Measurements from ENCODE around the gene PBXIP1.
A peak's percentile ranks its signal among the peaks of the same experiment; 100 is the strongest.
"Not testable (repeated sequence)": the region's sequence is repeated elsewhere in the genome, so short reads cannot be mapped to it uniquely, and the experiment has no call there.

Gene PBXIP1

DNA sequence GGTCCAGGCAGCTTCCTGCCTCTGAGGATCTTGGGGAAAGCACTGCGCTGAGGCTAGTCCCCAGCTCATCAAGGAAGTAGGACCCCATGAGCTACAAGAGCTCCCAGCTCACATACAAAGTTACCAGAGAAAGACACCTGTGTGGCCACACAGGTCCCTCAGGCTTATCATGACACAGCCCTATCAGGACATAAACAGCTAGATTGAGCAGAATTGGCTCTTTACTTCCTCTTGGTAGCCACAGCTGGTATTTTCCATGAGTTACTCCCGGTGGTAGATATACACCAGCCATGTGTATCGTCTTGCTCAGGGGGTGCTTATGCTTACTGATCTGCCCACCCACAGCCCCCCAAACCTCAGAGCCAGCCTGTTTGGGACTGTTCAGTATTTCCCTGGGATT is 38.7 kb upstream of the PBXIP1 start:
- DNase-seq (ENCODE audit: low read depth), result no peak

GRCh38 chr1:154994269-154994587 is 38.3 kb upstream of the PBXIP1 start:
- DNase-seq (ENCODE audit: low read depth), result no peak

DNA sequence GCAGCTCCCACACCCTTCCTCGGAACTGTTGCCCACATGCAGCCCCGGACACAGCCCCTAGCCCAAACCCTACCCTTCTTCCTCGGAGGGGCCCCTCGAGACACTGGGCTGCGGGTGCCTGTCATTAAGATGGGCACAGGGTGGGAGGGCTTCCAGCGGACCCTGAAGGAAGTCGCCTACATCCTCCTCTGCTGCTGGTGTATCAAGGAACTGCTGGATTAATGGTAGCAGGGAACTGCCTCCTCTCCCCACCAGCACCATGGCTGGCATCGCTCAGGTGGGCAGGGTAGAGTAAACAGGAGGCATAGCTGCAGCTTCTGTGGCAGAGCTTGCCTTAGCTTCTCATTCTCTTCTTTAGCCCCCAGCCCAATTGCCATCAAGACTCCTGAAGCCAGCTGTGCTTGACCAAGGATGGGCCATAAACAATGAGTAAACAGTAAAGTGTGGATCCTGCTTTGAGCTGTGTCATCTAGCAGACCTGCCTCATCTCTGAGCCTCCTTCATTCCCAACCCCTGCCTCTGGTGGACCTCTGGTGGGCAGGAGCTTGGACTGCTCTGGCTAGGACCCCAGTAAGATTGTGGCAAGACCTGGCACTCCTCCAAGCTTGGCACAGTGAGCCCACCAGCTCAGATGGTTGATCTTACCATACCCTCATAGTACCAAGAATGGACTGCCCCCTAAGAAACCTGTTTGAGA is 37.8 kb upstream of the PBXIP1 start, which contains the start of gene LENEP:
TSS of gene LENEP (plus strand) at position 15 of the 697 bp plus-strand sequence. CDS start at position 37, 22 bp downstream.
- no peak for DNase-seq (ENCODE audit: low read depth)

DNA sequence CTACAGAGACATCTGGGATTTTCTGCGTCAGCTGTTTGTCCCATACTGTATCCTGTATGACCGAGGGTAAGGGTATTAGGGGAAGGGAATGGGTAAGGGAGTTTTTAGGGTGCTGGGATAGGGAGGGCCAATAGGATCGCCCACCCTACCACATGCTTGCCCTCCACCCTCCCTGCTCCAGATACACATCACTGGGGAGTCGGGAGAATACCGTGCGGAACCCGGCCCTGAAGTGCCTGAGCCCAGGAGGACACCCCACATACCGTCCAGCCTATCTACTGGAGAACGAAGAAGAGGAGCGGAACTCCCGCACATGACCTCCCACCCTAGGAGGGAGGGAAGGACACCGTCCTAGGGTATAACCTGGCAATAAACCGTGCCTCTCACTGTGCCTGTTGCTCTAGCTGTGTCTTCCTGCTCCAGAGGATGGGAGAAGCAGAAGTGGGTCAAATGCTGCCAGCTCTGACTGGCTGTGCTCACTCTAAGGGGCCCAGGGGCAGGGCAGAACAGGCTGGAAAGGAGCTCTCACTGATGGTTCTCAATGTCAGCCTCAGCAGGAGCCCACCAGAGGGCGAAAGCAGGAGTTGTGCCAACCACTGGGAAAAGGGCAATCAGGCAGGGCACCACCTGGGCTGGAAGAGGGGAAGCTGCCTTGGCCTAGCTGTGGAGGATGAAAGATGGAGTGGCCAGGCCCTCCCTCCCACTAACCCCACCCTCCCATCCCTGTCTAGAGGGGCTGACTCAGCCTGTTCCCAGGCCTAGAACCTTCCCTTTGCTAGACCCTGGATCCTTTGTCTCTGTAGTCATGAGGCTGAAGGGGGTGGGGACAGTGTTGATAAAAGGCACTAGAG is 37.0 kb upstream of the PBXIP1 start:
- DNase-seq (ENCODE audit: low read depth), result no peak

DNA sequence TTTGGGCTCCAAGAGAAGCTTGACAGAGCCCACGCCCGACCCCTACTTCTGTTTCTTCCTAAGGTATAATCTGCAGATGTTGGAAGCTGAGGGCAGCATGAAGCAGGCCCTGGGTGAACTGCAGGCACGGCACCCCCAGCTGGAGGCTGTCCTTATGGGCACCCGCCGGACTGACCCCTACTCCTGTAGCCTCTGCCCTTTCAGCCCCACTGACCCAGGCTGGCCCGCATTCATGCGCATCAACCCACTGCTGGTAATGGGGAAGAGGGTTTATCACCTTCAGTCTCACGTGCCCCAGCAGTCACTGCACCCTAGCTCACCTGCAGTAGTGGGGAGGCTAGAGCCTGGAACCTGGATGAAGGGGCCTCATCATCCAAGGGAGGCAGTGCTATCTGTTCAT is 34.4 kb upstream of the PBXIP1 start:
- no peak for DNase-seq (ENCODE audit: low read depth)

DNA sequence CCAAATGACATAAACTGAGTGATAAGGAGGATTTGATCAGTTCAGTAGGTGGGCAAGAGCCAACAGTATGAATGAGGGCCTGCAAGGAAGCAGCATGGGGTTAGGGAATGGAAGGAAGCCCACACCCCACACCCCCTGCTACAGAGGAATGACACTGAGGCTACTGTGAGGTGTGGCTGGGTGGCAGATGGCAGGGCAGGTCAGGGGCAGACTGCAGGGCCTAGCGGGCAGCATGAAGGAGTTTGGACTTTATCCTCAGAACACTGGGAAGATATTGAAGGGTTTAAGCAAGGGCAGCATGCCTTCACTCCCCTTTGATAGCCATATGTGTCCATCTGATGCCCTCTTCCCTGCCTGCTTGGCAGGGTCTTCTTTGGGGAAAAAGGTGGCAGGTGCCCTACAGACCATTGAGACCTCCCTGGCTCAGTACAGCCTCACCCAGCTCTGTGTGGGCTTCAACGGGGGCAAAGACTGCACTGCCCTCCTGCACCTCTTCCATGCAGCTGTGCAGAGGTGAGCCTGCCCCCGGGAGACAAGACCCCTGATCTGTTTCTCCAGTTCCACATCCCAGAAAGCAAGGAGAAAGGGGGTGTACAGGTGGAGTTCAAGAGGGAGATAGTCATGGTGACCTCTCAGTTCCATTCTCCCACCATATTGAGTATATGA is 33.4 kb upstream of the PBXIP1 start:
- no peak for DNase-seq (ENCODE audit: low read depth)

DNA sequence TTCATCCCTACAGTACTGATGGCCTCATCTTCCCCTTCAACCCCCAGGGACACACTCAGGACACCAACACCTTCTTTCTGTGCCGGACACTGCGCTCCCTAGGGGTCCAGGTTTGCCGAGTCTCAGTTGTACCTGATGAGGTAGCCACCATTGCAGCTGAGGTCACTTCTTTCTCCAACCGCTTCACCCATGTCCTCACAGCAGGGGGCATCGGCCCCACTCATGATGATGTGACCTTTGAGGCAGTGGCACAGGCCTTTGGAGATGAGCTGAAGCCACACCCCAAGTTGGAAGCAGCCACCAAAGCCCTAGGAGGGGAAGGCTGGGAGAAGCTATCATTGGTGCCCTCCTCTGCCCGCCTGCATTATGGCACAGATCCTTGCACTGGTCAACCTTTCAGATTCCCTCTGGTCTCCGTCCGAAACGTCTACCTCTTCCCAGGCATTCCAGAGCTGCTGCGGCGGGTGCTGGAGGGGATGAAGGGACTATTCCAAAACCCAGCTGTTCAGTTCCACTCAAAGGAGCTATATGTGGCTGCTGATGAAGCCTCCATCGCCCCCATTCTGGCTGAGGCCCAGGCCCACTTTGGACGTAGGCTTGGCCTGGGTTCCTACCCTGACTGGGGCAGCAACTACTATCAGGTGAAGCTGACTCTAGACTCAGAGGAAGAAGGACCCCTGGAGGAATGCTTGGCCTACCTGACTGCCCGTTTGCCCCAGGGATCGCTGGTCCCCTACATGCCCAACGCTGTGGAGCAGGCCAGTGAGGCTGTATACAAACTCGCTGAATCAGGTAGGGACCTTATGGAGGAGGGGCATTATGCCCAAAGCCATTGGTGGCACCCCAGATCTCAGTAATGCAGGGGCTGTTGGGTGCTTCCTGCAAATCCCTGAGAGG is 32.4 kb upstream of the PBXIP1 start:
- DNase-seq (ENCODE audit: low read depth), result no peak

DNA sequence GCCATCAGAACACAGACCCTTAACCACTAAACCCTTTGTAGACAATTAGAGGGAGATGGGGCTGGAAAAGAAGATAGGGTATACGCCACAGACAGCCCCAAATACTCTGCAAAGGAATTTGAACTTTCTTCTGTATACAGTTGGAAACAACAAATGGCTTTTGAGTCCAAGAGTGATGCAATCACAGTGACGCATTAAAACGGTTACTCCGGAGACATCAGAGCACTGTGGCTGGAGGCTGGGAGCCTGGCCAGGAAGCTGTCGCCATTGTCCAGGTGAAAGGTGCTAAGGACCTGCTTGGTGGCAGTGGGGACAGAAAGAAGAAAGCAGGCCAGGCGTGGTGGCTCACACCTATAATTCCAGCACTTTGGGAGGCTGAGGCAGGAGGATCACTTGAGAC is 31.4 kb upstream of the PBXIP1 start:
- DNase-seq (ENCODE audit: low read depth), result no peak

DNA sequence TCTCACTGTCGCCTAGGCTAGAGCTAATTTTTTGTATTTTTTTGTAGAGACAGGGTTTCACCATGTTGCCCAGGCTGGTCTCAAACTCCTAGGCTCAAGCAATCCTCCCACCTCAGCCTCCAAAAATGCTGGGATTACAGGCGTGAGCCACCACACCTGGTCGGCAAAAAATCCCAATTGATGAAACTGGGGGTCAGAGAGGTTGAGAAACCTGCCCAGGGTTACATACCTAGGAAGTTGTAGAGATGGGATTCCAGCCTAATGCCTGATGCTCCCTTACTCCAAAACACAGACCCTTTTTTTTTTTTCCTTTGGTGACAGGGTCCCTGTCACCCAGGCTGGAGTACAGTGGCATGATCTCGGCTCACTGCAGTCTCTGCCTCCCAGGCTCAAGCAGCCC is 30.8 kb upstream of the PBXIP1 start:
- DNase-seq (ENCODE audit: low read depth), result not testable (repeated sequence)

- no peak for DNase-seq (ENCODE audit: low read depth)
Observed at GRCh38 chr1:154983776-154984466, 28.0 kb upstream of the PBXIP1 start.

DNA sequence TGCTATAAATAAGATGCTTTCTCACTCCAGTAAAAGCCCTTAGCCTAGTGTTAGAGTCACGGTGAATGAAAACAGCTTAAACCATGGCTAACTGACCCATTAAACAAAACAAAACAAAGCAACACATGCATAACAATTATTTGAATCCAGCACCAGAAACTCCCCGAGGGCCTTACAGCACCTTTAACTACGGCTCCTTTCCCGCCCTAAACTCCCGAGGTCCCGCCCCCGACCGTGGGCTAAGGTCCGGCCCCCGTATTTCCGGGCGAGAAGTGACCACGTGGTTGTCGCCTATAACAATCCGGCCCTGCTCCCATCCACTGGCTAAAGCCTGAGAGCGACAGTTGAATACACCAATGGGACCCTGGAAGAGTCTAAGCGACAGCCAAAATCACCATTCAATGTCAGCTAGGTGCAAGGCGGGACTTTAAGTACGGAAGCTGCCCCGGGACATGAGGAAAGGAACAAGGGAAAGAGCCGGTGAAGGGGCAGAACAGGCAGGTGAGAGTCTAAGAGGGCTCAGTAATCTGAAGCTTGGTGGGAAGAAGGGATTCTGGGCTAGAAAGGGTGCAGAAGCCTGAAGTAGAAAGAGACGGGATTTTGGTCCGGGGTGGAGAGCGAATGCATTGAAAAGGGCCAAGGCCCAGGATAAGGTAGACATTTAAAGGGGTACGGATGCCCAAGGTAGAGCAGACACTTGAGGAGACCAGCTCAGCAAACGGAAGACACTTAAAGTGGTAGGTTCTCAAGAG is 27.2 kb upstream of the PBXIP1 start, which contains the start of gene FLAD1:
TSS of gene FLAD1 (plus strand) at position 448 of the 752 bp plus-strand sequence. CDS start 351 bp downstream, outside the sequence.
- DNase-seq (ENCODE audit: low read depth), result peak; percentile 99

DNA sequence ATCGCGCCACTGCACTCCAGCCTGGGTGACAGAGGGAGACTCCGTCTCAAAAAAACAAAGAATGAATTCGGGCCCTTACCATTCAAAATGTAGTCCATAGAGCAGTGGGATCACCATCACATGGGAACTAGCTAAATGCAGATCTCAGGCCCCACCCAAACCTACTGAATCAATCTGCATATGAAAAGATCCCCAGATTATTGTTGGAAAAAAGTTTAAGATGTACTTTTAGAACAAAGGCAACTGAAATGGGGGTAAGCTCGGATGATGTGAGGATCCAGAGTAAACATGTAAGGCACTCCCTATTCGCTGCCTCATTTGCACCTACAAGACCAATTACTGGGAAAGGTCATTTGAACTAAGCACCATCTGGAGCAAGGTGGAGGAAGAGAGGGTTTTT is 26.4 kb upstream of the PBXIP1 start:
- DNase-seq (ENCODE audit: low read depth), result no peak

DNA sequence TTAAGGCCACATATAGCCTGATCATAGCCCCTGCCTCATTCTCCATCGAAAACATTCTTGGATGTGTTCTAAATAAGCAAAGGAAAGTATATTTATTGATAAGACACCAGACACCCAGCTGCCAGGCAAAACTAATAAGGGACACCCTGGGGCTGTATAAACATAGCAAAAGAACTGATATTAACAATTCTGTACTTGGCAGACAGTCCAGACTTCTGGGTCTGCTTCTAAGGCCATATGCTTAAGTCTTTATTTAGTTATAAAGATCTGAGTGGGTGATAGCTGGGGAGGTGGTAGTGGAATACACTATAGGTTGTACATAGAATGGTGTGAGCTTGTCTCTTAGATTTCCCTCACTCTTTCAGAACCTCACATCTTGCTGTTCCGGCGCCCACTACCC is 22.5 kb upstream of the PBXIP1 start:
- no peak for DNase-seq (ENCODE audit: low read depth)

DNA sequence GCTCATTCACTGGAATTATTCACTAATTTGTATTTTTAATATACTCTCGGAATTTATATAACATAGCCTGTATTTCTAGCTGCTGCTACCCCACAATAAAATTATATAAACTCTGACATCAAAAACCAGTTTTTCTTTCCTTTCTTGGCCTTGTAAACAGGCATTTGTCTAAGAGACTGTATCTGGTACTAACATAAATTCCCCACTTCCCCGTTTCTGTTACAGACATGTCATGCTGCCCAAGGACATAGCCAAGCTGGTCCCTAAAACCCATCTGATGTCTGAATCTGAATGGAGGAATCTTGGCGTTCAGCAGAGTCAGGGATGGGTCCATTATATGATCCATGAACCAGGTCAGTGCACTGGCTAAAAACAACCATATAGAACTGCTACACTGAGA is 21.9 kb upstream of the PBXIP1 start:
- not testable (repeated sequence) for DNase-seq (ENCODE audit: low read depth)

GRCh38 chr1:154975409-154976059 is 19.6 kb upstream of the PBXIP1 start:
- DNase-seq (ENCODE audit: low read depth), result no peak

DNA sequence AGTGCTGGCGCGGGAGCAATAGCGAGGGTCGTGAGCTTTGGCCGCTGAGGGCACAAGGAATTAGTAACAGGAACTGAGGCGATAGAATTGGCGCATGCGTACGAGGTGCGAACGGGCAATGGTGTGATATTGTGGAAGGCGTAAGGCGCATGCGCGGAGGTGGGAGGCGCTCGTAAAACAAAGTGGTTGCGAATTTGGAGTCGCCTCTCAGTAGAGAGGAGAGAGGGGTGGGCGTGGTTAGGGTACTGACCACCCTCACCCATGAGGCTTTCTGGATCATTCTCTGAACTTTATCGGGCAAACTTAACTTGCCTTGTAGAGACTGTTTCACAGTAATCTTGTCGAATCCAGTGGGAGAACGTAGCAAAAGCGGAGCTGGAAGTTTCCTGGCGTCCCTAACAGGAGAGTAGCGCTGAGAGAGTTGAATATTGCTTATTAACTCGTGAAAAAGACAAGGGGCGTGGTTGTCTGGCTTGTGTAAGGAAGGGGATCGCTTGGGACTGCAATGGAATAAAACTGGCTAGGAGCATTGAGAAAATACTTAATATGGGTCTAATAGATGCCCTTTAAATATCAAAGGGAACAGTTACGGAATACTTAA is 19.0 kb upstream of the PBXIP1 start:
- DNase-seq (ENCODE audit: low read depth), result peak; percentile 91

GRCh38 chr1:154974102-154974807 is 18.4 kb upstream of the PBXIP1 start, which contains the start of gene CKS1B:
TSS of gene CKS1B (plus strand) at chr1:154974681. CDS start at chr1:154974746, 65 bp downstream.
- peak; percentile 99 for DNase-seq (ENCODE audit: low read depth)

DNA sequence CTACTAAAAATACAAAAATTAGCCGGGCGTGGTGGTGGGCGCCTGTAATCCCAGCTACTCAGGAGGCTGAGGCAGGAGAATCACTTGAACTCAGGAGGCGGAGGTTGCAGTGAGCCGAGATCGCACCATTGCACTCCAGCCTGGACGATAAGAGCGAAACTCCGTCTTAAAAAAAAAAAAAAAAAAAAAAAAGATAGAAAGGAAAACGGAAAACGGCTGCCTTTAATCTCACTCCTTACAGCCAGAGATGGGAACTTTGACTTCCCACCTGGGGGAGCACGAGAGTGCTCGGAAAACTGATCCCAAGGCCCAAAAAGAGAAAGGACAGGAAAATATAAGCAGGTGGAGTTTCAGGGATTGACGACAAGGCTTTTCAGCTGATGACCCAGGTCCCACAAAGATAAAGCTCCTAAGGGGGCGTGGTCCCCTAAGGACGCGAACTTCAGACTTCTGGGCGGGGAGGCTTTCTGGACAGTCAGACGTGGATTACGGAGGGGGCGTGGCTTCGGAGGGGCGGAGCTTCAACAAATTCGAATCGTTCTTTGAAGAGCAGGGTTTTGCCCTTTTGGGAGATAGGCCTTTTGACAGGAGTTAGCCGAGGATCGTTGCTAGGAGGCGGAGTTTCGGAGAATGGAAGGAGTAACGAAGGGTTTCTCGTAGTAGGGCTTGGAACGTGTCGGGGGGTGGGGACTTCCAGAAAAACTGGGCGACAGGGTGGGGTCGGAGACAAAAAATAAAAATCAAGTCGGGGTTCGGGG is 17.6 kb upstream of the PBXIP1 start:
- DNase-seq (ENCODE audit: low read depth), result peak; percentile 89

Data from CMK (cell line).